ENCODE data around the gene CALD1. TPM values are rescaled to one million over a fixed set of nuclear protein-coding genes. Genes with fewer than 3 reads are reported as not detected.

CALD1 gene
- total and polyA plus RNA-seq, 10 donors: 42.4 to 333 (median 212) TPM

GRCh38 chr7:134859783-134860182, 80.3 kb downstream of the CALD1 start:
- Histone ChIP-seq H3K9me3 (no peaks in the 10 kb centered on the region), H3K4me1 (peaks cover 0 to 23% (median 14%) of the 10 kb centered on the region in 6 donors), H3K36me3 (no peaks in the 10 kb centered on the region), H3K27ac (no peak overlapping the region), H3K27me3 (replicated peaks in 1 of 7) (no peaks in the 10 kb centered on the region), H3K4me3 (no peak overlapping the region)
- WGBS, 5 donors: 90 to 96% (median 94%) methylated on average over 1 of the region's 1 CpG
- intact Hi-C loops (cut with DNase I; ENCODE audit: low total_unique reads): no loop called here
- TF ChIP-seq POLR2A (IDR thresholded peaks at IDR 0.05) (no peak), POLR2AphosphoS5 (IDR thresholded peaks at IDR 0.05) (no peak), CTCF (IDR thresholded peaks at IDR 0.05 in 8 of 11, conservative IDR thresholded peaks at IDR 0.05 in 3 of 11) (no peak)
- DNase-seq: no peak

- H3K4me1 ChIP-seq: peaks cover 8 to 34% (median 16%) of the 10 kb centered on the region in 6 donors
- H3K4me3 ChIP-seq: peak overlapping the region in 2 of 8 donors; percentile 8 to 38
- H3K36me3 ChIP-seq: peaks cover 0 to 10% (median 0%) of the 10 kb centered on the region in 6 donors
- peak overlapping the region in 7 of 8 donors; percentile 7 to 52 (median 51) for H3K27ac ChIP-seq
- H3K9me3 ChIP-seq: no peaks in the 10 kb centered on the region
- no peaks in the 10 kb centered on the region for H3K27me3 ChIP-seq (replicated peaks in 1 of 7)
- WGBS, 5 donors: 33 to 48% (median 38%) methylated on average over 9 of the region's 9 CpGs
- intact Hi-C loops (cut with DNase I; ENCODE audit: low total_unique reads): no loop called here
- no peak for TF ChIP-seq POLR2A (IDR thresholded peaks at IDR 0.05)
- TF ChIP-seq CTCF (IDR thresholded peaks at IDR 0.05 in 8 of 11, conservative IDR thresholded peaks at IDR 0.05 in 3 of 11): no peak
- TF ChIP-seq POLR2AphosphoS5 (IDR thresholded peaks at IDR 0.05): no peak
- no peak for DNase-seq
Observed at GRCh38 chr7:134865001-134865845, 85.8 kb downstream of the CALD1 start.

- Histone ChIP-seq H3K4me1 (peaks cover 8 to 48% (median 26%) of the 10 kb centered on the region in 6 donors), H3K27me3 (replicated peaks in 1 of 7) (no peaks in the 10 kb centered on the region), H3K36me3 (peaks cover 0 to 10% (median 0%) of the 10 kb centered on the region in 6 donors), H3K9me3 (no peaks in the 10 kb centered on the region), H3K4me3 (no peak overlapping the region), H3K27ac (peak overlapping the region in 7 of 8 donors; percentile 29 to 52 (median 48))
- intact Hi-C loops (cut with DNase I; ENCODE audit: low total_unique reads): no loop called here
- DNase-seq: no peak
- 50 to 70% (median 63%) methylated on average over 8 of the region's 8 CpGs for WGBS, 5 donors
- no peak for TF ChIP-seq CTCF (IDR thresholded peaks at IDR 0.05 in 8 of 11, conservative IDR thresholded peaks at IDR 0.05 in 3 of 11)
- TF ChIP-seq POLR2A (IDR thresholded peaks at IDR 0.05): no peak
- TF ChIP-seq POLR2AphosphoS5 (IDR thresholded peaks at IDR 0.05): no peak
Observed at GRCh38 chr7:134866617-134867016, 87.2 kb downstream of the CALD1 start.

GRCh38 chr7:134870156-134870555, 90.7 kb downstream of the CALD1 start:
- Histone ChIP-seq H3K4me1 (peaks cover 10 to 58% (median 38%) of the 10 kb centered on the region in 6 donors), H3K27ac (peak overlapping the region in 3 of 8 donors; percentile 19 to 34 (median 25)), H3K36me3 (peaks cover 0 to 10% (median 0%) of the 10 kb centered on the region in 6 donors), H3K9me3 (no peaks in the 10 kb centered on the region), H3K4me3 (no peak overlapping the region), H3K27me3 (replicated peaks in 1 of 7) (no peaks in the 10 kb centered on the region)
- intact Hi-C loops (cut with DNase I; ENCODE audit: low total_unique reads): no loop called here
- TF ChIP-seq POLR2A (IDR thresholded peaks at IDR 0.05): no peak
- TF ChIP-seq POLR2AphosphoS5 (IDR thresholded peaks at IDR 0.05): no peak
- no peak for TF ChIP-seq CTCF (IDR thresholded peaks at IDR 0.05 in 8 of 11, conservative IDR thresholded peaks at IDR 0.05 in 3 of 11)
- DNase-seq: no peak
- 86 to 94% (median 86%) methylated on average over 5 of the region's 5 CpGs for WGBS, 5 donors

Data from spleen (tissue), 11 donors.